ACHN (cell line): ENCODE measurements around the gene CD40LG.

Experiments used
- DNase-seq: peaks from one replicate; pipeline ENCODE4 v3.0.0-alpha.2; 2015
- in situ Hi-C: cut with HindIII; loops from 2 replicates; pipeline ENCODE4 v1.10.0; 2017; ENCODE audit warnings: low sequenced_read_pairs, low pct_ligation_motif_present, low pct_unique_long_range_greater_than_20kb

Gene CD40LG

DNA sequence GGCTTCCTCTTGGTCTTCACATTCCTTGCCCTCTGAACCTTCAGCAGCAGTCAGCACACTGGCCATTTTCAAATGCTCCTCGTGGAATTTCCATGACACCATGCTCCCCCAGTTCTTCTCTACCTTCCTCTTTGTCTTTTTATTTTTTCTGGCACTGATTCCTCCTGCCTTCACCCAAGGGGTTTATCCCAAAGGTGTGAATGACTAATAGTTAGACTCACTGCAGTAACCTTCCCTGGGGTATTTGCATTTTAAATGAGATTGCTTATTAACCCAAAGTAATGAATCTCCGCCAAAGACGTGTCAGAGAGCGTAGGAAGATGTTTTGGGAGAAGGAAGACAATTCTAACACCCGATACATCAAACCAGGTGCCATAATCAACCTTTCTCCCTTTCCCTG is 36.2 kb downstream of the CD40LG start:
- in situ Hi-C loops, result no loop called here
- DNase-seq, result no peak

DNA sequence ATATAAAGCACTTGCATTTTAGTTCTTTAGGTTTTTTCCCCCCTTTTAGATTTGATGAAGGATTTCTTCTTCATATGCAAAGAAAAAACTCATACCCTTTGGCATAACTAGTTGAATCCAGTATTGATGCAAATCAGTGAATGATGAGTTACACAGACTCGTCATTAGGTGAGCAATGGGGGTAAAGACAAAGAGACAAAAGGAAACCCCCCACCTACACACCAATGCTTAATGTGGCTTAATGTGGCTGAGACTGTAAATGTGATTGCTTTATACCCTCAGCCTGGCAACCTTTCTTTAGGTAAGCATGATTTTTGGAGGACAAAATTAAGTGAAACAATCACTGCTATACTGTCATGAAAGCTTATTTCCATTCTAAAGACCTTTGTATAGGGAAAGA is 39.5 kb downstream of the CD40LG start:
- in situ Hi-C loops, result no loop called here
- DNase-seq, result no peak

DNA sequence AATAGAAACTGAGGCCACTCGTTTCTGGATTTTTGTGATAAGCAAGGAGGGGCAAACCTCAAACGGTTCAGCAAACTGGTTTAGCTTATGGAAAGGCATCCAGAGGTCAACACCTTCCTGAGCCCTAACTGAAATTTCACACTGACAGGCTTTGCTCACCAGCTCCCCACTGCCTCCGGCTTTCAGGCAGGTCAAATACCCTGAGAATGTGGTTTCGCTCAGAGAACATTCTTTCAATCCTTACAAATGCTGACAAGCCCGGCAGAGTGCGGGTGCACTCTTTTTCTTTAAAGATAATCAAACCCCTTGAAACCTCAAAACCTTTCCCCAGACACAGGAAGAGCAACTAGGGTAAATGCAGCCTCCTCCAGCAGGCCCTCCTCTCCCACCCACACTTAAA is 41.5 kb downstream of the CD40LG start:
- in situ Hi-C loops, result no loop called here
- no peak for DNase-seq

DNA sequence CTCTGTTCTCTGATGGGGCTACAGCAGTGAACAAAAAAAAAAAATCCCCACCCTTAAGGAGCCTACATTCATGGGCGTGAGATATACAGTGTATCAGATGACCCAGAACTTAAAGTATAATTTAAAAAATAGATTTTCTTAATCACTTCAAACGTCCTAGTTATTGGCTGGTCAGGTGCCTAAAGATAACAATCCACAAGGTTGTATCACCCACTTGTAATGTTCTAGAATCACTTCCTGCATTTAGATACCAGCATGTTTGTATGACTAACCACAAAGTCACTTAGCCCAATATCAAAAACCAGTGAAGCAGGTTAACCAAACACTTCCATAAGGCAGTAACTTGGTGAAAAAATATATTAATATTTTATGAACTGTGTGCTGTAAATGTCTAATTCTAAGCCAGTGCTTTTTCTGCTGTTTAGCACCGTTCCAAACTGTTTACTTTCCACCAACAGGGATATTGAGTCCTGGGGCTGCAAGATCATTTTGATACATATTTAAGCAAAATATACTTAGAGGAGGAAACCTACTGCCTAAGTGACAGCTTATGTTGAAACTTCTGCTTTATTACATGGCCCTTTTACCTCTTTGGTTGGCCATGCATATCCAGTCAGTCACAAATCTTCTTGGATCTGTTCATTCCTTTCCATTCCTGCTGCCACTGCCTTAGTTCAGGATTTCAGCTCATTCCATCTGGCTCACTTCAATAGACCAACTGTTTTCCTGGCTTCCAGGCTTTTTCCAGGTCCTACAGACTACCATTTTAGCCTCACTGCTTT is 43.3 kb downstream of the CD40LG start:
- DNase-seq, result no peak
- in situ Hi-C loops, result no loop called here

DNA sequence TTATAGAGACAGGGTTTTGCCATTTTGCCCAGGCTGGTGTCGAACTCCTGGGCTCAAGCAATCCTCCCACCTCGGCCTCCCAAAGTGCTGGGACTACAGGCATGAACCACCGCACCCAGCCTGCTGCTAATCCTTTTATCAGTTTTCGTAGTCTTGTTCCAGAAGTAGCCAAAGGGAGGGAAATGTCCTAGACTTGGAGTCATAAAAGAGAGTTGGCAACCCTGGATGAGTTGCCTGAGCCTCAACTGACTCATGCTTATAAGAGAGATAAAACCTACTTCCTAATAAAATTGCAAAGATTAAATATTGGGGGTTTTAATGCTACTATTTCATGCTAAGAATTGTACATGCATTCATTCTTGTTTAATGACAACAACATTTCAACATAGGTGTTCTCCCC is 44.3 kb downstream of the CD40LG start:
- in situ Hi-C loops, result no loop called here
- DNase-seq, result no peak

DNA sequence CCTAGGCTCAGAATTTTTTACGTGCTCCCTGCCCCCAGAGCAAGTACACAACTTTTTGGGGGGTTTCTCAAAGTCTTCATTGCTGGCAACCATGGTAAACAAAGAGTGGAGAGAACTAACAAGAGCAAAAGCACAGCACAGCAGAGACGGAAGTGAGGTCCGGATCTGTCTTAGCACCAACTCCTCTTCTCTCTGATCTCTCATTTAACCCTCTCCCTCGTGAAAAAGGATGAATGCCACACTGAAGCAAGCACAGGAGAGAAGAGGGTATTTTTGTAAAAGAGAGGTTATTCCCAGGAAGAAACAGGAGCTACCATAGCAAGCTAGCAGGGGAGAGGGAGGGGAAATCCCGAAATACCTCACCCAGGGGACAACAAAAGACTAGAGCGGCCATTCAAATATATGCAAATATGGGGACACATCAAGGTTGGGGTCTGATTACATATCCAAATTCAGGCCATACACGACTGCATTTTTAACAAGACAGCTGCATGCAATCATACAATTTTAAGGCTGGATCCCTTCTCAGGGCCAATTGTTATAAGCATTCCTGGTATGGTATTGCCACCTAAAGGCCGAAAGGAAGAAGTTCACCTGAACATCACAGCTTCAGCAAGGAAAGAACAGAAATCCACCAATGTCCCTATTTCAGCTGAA is 46.6 kb downstream of the CD40LG start:
- peak; percentile 25 for DNase-seq

DNA sequence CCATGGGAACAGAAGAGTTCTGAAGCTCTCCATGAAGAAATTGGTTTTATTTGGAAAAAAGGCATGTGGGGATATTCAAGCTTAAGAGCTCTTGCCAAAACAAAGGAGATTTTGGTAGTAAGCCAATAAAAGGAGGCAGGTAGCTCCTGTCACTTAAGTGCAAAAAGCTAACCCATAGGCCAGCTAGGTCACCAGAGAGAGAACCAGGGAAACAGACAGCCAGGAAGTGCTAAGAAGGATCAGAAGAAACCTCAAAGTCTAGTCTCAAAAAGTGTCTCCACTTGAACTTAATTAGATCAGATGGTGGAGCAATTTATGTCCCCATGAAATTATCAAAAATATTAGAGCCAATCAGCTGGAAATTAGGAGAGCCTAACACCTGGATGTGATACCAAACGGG is 49.2 kb downstream of the CD40LG start:
- no peak for DNase-seq
- in situ Hi-C loops, result no loop called here

More for the DNA sequence above, 46.6 kb downstream of the CD40LG start:
- in situ Hi-C loops, result no loop called here

DNA sequence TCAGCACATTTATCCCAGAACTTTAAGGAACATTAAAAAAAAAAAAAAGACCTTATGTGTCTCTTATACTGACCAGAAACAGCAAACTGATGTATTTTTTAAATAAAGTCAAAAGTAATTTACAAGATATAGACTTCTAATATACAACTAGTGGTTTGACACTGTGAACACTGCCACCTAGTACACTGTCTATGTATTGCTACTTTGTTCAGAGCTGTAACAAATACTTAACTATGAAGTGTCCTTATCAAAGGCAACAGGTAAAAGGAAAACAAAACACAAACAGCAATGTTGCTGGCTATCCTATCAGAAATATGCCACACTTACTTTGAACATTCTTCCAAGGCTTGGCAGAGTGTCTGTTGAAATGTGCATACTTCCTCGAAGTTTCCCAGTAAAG is 60.4 kb downstream of the CD40LG start:
- in situ Hi-C loops, result no loop called here
- no peak for DNase-seq
